ENCODE results near the gene AGXT. TPM values are rescaled to one million over a fixed set of nuclear protein-coding genes. Genes with fewer than 3 reads are reported as not detected.

Gene AGXT
- total RNA-seq, 1 donor from 2014 or later, result not detected

DNA sequence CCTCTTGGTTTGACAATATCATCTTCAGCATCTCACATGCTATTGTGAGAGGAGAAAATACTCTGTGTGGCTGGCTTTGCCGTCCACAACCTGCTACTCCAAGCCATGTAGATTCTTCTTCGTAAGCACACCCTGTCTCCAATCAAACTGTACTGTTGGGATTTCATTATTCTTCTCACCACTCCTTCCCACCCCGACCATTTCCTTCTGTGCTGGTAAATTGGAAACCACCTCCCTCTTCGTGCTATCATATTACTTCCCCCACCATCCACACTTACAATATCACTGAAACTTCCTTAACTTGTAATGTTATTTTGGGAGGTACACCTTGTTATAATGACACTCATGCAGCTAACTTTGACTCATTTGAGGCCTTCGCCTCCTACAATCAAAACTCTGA is 3.2 kb upstream of the AGXT start:
- intact Hi-C loops (cut with DNase I), result no loop called here
- no peaks in the 10 kb centered on the region for H3K27me3 ChIP-seq
- TF ChIP-seq, protein P1, sequence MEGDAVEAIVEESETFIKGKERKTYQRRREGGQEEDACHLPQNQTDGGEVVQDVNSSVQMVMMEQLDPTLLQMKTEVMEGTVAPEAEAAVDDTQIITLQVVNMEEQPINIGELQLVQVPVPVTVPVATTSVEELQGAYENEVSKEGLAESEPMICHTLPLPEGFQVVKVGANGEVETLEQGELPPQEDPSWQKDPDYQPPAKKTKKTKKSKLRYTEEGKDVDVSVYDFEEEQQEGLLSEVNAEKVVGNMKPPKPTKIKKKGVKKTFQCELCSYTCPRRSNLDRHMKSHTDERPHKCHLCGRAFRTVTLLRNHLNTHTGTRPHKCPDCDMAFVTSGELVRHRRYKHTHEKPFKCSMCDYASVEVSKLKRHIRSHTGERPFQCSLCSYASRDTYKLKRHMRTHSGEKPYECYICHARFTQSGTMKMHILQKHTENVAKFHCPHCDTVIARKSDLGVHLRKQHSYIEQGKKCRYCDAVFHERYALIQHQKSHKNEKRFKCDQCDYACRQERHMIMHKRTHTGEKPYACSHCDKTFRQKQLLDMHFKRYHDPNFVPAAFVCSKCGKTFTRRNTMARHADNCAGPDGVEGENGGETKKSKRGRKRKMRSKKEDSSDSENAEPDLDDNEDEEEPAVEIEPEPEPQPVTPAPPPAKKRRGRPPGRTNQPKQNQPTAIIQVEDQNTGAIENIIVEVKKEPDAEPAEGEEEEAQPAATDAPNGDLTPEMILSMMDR (IDR thresholded peaks at IDR 0.05), result no peak
- H3K27ac ChIP-seq, result no peak overlapping the region
- no peak for DNase-seq (ENCODE audit: low spot score in 2 of 2)
- H3K4me3 ChIP-seq, result no peak overlapping the region
- no peaks in the 10 kb centered on the region for H3K9me3 ChIP-seq
- no peaks in the 10 kb centered on the region for H3K4me1 ChIP-seq
- H3K36me3 ChIP-seq, result no peaks in the 10 kb centered on the region

DNA sequence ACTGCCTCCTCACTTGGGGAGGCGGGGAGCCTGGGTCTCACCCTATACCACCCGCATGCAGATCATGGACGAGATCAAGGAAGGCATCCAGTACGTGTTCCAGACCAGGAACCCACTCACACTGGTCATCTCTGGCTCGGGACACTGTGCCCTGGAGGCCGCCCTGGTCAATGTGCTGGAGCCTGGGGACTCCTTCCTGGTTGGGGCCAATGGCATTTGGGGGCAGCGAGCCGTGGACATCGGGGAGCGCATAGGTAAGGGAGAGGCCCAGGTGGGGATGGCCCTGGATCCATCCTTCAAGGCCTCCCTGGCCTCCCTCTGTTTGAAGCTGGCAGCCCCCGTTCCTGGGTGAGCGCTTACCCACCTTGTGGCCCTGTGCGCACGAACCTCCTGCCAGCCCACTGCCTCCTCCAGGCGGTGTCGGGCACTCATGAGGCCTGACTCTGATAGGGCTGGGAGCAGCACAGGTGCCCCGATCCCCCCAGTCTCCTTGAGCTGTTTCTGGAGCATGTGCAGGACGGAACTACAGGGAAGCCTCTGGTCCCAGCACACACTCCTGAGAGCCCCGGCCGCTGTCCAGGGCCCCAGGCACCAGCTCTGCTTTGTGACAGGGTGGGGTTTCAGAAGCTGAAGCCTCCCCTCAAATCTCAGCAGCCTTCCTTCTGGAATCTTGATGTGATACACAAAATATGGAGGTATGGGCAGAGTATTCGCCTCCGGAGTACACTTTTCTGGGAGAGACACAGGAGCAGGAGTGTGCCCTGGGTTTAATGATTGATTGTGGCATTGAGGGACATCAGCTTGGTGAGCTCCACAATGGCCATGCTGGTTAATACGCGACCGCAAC is 708 bp downstream of the AGXT start:
- intact Hi-C loops (cut with DNase I), result no loop called here
- peak in 1 of 2 donors; percentile 1 for DNase-seq (ENCODE audit: low spot score in 2 of 2)
- no peak overlapping the region for H3K27ac ChIP-seq
- TF ChIP-seq, protein P1 (IDR thresholded peaks at IDR 0.05), result no peak
- no peaks in the 10 kb centered on the region for H3K36me3 ChIP-seq
- H3K4me1 ChIP-seq, result no peaks in the 10 kb centered on the region
- no peak overlapping the region for H3K4me3 ChIP-seq
- H3K27me3 ChIP-seq, result no peaks in the 10 kb centered on the region
- no peaks in the 10 kb centered on the region for H3K9me3 ChIP-seq

DNA sequence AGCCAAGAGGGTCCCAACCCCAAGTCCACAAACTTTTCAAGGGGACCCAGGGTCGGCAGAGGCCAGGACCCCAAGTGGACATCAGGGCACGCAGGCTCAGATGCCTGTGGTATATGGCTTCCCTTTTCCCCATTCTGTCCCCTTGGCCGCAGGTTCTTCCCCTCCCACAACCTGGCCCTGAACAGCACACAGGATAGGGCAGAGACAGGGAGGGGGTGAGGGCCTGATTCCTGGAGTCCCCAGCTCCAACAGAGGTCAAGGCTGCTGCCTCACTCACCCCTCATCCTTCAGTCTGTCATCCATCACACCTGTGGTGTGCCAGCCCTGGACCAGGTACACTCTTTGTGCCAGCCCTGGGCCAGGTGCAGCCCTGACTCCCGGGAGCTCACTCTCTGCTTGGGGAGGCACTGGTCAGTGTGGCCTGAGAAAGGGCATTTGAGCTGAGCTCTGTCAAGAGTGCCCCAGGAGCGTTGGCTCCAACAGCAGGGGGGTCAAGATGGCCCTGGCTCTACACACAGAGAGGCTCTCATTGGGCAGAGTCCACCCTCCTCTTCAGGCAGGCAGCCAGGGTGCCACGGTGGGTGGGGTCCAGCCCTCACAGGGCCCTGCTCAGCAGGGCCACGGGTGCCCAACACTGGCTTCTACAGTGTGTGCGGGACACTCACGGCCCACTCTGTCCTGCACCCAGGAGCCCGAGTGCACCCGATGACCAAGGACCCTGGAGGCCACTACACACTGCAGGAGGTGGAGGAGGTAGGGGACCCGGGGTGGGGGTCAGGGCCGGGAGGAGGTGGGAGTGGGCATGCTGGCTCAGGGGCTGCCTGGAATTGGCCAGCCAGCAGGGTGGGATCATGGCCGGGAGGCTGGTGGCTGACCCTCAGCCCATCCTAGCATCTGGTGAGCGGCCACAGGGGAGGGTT is 1.6 kb downstream of the AGXT start:
- no peak overlapping the region for H3K4me3 ChIP-seq
- no peaks in the 10 kb centered on the region for H3K9me3 ChIP-seq
- TF ChIP-seq, protein P1 (IDR thresholded peaks at IDR 0.05), result no peak
- intact Hi-C loops (cut with DNase I), result no loop called here
- H3K36me3 ChIP-seq, result no peaks in the 10 kb centered on the region
- H3K27ac ChIP-seq, result no peak overlapping the region
- no peaks in the 10 kb centered on the region for H3K4me1 ChIP-seq
- peak in 1 of 2 donors; percentile 4 for DNase-seq (ENCODE audit: low spot score in 2 of 2)
- no peaks in the 10 kb centered on the region for H3K27me3 ChIP-seq

DNA sequence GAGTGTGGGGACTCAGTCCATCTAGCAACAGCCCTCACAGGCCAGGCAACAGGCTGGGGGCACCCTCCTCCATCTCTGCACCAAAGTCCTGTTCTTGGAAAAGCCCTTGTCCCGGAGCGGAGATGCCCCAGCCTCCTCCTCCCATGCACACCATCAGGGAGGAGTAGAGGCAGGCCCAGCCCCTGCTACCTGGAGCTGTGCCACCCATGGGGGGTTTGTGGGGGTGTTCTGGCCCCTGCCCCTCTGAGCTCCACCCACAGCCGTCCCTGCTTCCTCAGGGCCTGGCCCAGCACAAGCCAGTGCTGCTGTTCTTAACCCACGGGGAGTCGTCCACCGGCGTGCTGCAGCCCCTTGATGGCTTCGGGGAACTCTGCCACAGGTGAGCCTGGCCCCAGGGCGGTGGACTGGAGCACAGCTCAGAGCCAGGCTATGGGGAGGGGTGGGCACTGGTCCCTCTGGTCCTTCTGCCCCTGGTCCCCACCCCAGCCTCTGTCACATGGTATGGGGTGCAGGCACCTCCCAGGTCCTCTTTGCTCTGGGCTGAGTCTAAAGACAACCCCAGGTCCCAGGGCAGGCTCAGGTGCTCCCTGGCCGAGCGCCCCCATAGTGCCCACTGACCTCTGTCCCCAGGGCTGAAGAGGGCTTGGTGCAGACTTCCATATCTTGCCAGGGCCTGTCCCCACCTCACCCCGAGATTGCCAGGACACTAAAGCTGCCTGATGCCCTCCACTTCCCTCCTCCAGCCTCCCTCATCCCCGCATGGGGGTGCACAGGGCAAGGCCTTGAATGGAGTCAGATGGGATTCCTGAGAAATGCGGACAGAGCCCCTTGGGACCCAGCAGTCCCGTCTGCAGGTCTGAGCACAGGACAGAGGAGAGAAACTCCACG is 2.7 kb downstream of the AGXT start:
- no peak overlapping the region for H3K4me3 ChIP-seq
- TF ChIP-seq, protein P1 (IDR thresholded peaks at IDR 0.05), result no peak
- H3K36me3 ChIP-seq, result no peaks in the 10 kb centered on the region
- DNase-seq (ENCODE audit: low spot score in 2 of 2), result peak in 1 of 2 donors; percentile 1
- H3K27ac ChIP-seq, result no peak overlapping the region
- no peaks in the 10 kb centered on the region for H3K4me1 ChIP-seq
- no peaks in the 10 kb centered on the region for H3K27me3 ChIP-seq
- intact Hi-C loops (cut with DNase I), result no loop called here
- no peaks in the 10 kb centered on the region for H3K9me3 ChIP-seq

All from ascending aorta (tissue), 2 donors.